IPS-18c (cell line): ENCODE results near the gene CCDC88C.

Experiments
- H3K4me3 ChIP-seq: 2 replicates; pipeline ENCODE4 v1.7.0; 2013; ENCODE audit warnings: low read depth, mild to moderate bottlenecking, low read length, moderate library complexity; ENCODE audit not compliant: insufficient read depth
- H3K9me3 ChIP-seq: one replicate; pipeline ENCODE4 v1.6.1; 2013; ENCODE audit warnings: mild to moderate bottlenecking, low read length, moderate library complexity; ENCODE audit not compliant: control insufficient read depth, insufficient read depth

CCDC88C gene

GRCh38 chr14:91331721-91332120 lies 85.9 kb downstream of the CCDC88C start:
- Histone ChIP-seq H3K4me3 (no peak overlapping the region), H3K9me3 (no peaks in the 10 kb centered on the region)

- Histone ChIP-seq H3K9me3 (no peaks in the 10 kb centered on the region), H3K4me3 (no peak overlapping the region)
Observed at GRCh38 chr14:91330856-91331255, 86.8 kb downstream of the CCDC88C start.

DNA sequence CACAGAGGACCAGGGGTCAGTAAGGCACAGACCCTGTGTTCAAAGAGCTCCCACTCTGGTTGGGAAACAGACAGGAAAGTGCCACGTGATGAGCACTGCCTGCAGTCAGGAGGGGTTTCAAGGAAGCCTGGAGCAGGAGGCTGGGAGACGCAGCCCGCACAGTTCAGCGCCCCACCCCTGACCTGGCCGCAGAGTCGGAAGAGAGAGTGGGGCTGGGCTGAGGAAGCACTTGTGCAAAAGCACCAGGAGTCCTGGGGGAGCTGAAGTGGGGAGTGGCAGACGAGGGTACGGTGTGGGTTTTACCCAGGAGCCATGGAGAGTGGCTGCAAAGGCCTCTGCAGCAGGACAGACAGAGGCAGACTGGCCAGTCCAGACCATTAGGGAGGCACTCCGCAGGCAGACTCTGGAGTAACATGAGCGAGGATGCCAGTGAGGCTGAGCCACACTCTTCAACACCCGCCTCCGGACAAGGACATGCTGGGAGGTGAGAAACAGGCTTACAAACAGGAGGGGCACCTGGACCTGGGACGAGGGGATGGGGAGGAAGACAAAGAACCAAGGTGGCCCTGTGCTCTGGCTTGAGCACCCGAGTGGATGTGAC lies 87.4 kb downstream of the CCDC88C start:
- no peaks in the 10 kb centered on the region for H3K9me3 ChIP-seq
- no peak overlapping the region for H3K4me3 ChIP-seq

- no peaks in the 10 kb centered on the region for H3K9me3 ChIP-seq
Observed at GRCh38 chr14:91329486-91330014, 88.1 kb downstream of the CCDC88C start.

GRCh38 chr14:91328313-91329050 lies 89.1 kb downstream of the CCDC88C start:
- no peaks in the 10 kb centered on the region for H3K9me3 ChIP-seq
- no peak overlapping the region for H3K4me3 ChIP-seq

More at GRCh38 chr14:91329486-91330014, 88.1 kb downstream of the CCDC88C start:
- H3K4me3 ChIP-seq, result no peak overlapping the region

DNA sequence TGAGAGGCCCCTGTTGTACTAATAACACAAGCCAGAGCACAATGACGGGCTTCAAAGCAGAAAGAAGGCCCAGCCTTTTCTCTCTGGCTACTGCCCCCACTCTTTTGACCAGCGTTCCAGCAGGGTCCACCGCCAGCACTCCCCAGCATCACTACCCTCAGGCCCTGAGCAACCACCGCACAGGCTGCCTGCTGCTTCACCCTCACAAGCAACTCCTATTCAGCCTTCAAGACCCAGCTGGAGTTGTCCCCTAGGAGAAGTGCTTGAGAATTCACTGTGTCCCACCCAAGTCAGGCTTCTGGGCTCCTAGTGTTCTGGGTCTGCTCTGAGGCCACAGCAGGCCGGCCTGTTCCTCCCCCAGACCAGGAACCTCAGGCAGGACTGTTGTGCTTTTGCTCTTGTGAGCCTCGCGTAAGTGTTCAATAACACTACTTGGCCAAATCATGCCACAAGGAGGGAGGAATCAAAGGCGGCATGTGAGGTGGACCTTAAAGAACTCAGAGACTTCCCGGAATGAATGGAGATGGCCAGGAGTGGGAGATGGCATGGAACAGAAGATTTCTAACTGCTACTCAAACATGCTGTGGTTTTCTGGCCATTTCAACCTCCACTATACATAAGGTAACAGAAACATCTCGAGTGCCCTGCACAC lies 89.8 kb downstream of the CCDC88C start:
- no peak overlapping the region for H3K4me3 ChIP-seq
- no peaks in the 10 kb centered on the region for H3K9me3 ChIP-seq

- H3K4me3 ChIP-seq, result no peak overlapping the region
- H3K9me3 ChIP-seq, result no peaks in the 10 kb centered on the region
Observed at GRCh38 chr14:91327250-91327595, 90.4 kb downstream of the CCDC88C start.

- no peak overlapping the region for H3K4me3 ChIP-seq
- H3K9me3 ChIP-seq, result no peaks in the 10 kb centered on the region
Observed at GRCh38 chr14:91326514-91327249, 90.9 kb downstream of the CCDC88C start.

DNA sequence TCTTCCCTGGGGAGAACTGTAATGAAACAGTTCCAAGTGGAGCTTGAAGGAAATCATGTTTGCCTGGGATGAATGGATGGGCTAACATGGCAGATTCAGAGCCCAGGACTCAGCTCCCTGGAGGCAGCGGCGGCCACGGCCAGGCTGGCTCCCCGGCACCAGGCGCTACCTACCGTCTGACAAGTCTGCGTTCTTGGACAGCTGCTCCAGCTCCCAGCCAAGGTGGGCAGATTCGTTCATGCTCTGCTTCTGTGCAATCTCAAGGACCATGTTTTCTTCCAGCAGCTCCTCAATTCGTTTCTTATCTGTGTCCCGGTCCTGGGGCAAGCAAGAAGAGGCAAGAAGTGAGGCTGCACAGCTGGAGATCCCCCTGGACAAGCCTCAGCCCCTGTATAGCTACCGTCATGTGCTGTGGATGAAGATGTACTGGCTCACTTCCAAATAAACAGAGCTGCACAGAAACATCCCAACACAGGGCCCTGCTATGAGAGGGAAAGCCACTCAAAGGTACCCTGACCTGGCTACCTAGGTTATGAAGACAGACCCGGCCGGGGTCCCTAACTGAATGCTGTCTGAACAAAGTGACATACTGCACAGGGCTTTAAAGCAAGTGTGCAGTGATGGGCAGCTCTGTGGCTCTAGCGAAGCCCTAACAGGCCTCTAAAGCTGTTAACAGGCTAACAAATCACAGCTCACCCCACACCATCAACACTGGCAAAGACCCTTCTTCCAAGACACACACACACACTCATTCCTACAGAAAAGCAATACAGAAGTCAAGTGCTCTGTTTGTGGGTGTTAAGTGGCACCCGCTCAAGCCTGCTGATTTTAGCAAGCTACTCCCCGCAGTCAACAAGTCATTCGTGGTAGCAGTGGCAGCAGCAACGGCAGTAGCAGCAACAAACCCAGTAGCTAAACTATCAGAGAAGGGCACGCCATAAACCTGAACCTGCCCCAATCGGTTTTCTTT lies 92.7 kb downstream of the CCDC88C start:
- no peaks in the 10 kb centered on the region for H3K9me3 ChIP-seq
- H3K4me3 ChIP-seq, result no peak overlapping the region

DNA sequence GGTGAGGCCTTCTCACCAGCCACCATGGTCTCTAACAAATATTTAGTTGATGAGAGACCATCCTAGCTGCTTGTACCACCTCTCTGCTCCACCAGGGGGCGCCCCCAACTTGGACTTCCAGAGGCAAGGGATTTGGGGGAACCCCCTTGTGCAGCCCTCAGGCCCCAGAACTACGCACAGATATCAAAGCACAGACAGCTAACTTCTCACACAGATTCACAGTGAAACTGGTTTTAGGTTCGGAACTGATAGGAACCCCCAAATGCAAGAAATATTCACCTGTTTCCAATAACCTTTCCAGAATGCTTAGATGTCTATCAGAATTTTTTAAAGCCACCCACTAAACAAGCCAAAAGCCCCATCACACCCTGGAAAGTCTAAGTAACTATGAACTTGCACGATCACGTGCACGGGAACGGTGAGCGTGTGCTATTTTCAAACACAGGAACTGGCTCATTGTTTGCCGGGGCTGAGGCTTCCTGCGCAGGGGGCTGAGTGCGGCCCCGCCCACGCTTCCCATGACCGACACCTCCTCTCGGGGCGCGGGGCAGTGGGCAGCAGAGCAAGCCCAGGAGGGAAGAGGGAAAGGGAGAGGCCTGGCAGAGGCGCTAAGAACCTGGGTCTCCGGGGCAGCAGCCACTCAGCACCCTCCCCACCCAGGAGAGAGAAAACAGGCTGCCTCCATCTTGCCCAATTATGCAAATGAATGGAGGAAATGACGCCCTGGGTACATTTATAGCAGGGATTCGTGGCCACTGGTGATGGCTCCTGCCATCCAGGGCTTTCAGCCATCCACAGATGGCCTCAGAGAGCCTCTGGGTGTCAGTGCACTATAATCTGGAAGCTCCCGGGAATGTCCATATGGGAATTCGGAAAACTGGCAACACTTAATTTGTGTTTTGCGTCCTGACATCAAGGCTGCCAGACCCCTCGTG lies 93.7 kb downstream of the CCDC88C start:
- Histone ChIP-seq H3K4me3 (no peak overlapping the region), H3K9me3 (no peaks in the 10 kb centered on the region)

DNA sequence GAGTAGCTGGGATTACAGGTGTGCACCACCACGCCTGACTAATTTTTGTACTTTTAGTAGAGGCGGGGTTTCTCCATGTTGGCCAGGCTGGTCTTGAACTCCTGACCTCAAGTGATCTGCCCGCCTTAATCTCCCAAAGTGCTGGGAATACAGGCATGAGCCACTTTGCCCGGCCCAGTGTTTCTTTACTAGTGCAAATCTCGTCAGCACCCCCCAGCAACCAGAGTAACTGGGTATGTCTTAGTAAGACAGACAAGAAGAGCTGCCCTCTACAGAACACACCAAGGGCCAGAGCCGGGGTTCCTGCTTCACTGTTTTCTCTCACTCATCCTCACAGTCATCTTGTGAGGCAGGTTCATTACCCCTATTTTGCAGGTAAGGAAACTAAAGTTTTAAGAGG lies 94.6 kb downstream of the CCDC88C start:
- Histone ChIP-seq H3K4me3 (no peak overlapping the region), H3K9me3 (no peaks in the 10 kb centered on the region)

DNA sequence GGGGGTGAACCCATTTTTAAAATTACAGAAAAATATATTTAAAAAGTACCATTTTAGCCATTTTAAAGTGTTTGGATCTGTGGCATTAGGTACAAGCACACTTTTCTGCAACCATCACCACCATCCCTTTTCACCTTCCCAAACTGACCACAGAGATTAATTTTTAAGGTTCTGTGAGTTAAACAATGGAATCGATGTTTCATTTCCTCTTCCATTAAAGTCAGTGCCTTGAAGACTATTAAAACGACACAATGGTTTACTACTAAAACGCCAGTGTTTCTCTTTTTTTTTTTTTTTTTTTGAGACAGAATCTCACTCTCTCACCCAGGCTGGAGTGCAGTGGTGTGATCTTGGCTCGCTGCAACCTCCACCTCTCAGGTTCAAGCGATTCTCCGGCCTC lies 95.0 kb downstream of the CCDC88C start:
- Histone ChIP-seq H3K4me3 (no peak overlapping the region), H3K9me3 (no peaks in the 10 kb centered on the region)

- H3K9me3 ChIP-seq, result no peaks in the 10 kb centered on the region
- H3K4me3 ChIP-seq, result no peak overlapping the region
Observed at GRCh38 chr14:91321131-91321530, 96.5 kb downstream of the CCDC88C start.

- no peak overlapping the region for H3K4me3 ChIP-seq
- peaks cover 1% of the 10 kb centered on the region for H3K9me3 ChIP-seq
Observed at GRCh38 chr14:91320266-91320665, 97.4 kb downstream of the CCDC88C start.

DNA sequence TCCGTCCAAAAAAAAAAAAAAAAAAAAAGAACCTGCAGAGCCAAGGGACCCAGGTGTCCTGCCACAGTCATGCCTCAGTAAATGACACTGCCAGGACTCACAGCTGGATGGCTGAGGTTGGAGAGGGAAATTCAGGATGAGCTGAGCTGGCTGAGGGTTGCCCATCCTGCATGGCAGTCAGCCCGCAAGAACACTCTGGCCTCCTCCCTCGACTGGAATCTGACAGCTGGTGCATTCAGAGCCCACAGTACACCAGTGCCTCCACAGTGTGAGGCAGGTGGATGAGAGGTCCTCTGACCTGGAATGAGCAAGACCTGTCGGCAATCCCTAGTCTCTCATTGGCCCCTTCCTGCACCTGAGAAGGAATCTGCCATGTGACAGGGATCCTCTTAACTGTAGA lies 98.7 kb downstream of the CCDC88C start:
- Histone ChIP-seq H3K9me3 (peaks cover 7% of the 10 kb centered on the region), H3K4me3 (no peak overlapping the region)
